ENCODE results near the gene HAUS7. TPM values are rescaled to one million over a fixed set of nuclear protein-coding genes. Genes with fewer than 3 reads are reported as not detected.
A peak's percentile ranks its signal among the peaks of the same experiment; 100 is the strongest.

The HAUS7 gene
- total RNA-seq, 1 experiment from 2014 or later = 35.7 TPM

GRCh38 chrX:153439977-153440376 lies 30.4 kb downstream of the HAUS7 start:
- no peak for DNase-seq (ENCODE audit: low read depth)

- DNase-seq (ENCODE audit: low read depth) = peak; percentile 21
Observed at GRCh38 chrX:153438532-153438931, 31.8 kb downstream of the HAUS7 start.

GRCh38 chrX:153435845-153436244 lies 34.5 kb downstream of the HAUS7 start:
- no peak for DNase-seq (ENCODE audit: low read depth)

- DNase-seq (ENCODE audit: low read depth) = no peak
Observed at GRCh38 chrX:153434801-153435200, 35.6 kb downstream of the HAUS7 start.

GRCh38 chrX:153433781-153434285 lies 36.5 kb downstream of the HAUS7 start:
- DNase-seq (ENCODE audit: low read depth) = no peak

GRCh38 chrX:153433161-153433680 lies 37.2 kb downstream of the HAUS7 start:
- DNase-seq (ENCODE audit: low read depth) = no peak

GRCh38 chrX:153430796-153431195 lies 39.6 kb downstream of the HAUS7 start:
- DNase-seq (ENCODE audit: low read depth) = no peak

- no peak for DNase-seq (ENCODE audit: low read depth)
Observed at GRCh38 chrX:153426204-153426603, 44.2 kb downstream of the HAUS7 start.

GRCh38 chrX:153423652-153424051 lies 46.7 kb downstream of the HAUS7 start:
- no peak for DNase-seq (ENCODE audit: low read depth)

- no peak for DNase-seq (ENCODE audit: low read depth)
Observed at GRCh38 chrX:153421856-153422255, 48.5 kb downstream of the HAUS7 start.

GRCh38 chrX:153420851-153421599 lies 49.4 kb downstream of the HAUS7 start:
- DNase-seq (ENCODE audit: low read depth) = no peak

GRCh38 chrX:153417637-153418036 lies 52.7 kb downstream of the HAUS7 start:
- no peak for DNase-seq (ENCODE audit: low read depth)

- peak; percentile 6 for DNase-seq (ENCODE audit: low read depth)
Observed at GRCh38 chrX:153416781-153417450, 53.5 kb downstream of the HAUS7 start.

GRCh38 chrX:153414856-153415510 lies 55.4 kb downstream of the HAUS7 start:
- DNase-seq (ENCODE audit: low read depth) = no peak

- no peak for DNase-seq (ENCODE audit: low read depth)
Observed at GRCh38 chrX:153413731-153414130, 56.6 kb downstream of the HAUS7 start.

- no peak for DNase-seq (ENCODE audit: low read depth)
Observed at GRCh38 chrX:153412746-153413720, 57.3 kb downstream of the HAUS7 start.

GRCh38 chrX:153411988-153412574 lies 58.3 kb downstream of the HAUS7 start:
- DNase-seq (ENCODE audit: low read depth) = peak; percentile 13

GRCh38 chrX:153411255-153411987 lies 59.0 kb downstream of the HAUS7 start, which contains the start of gene ZFP92:
ZFP92 (plus strand) TSS chrX:153411472; CDS start chrX:153418323, 6,851 bp downstream.
- DNase-seq (ENCODE audit: low read depth) = peak; percentile 51

- no peak for DNase-seq (ENCODE audit: low read depth)
Observed at GRCh38 chrX:153410888-153411254, 59.5 kb downstream of the HAUS7 start.

- DNase-seq (ENCODE audit: low read depth) = no peak
Observed at GRCh38 chrX:153410373-153410772, 60.0 kb downstream of the HAUS7 start.

All from Daoy (cell line).